HG03139 (cell line): ENCODE data around the gene NENF.

ENCODE experiments used
- ATAC-seq: cut with Tn5 transposase; IDR thresholded peaks from one replicate; pipeline ENCODE4 v1.9.1; 2021; ENCODE audit not compliant: unreplicated experiment

NENF gene

GRCh38 chr1:212430955-212431394 lies 1.7 kb upstream of the NENF start:
- ATAC-seq = no peak

- no peak for ATAC-seq
Measured at GRCh38 chr1:212431644-212432043, 1.1 kb upstream of the NENF start.

- no peak for ATAC-seq
Measured at GRCh38 chr1:212432272-212432660, 454 bp upstream of the NENF start.

- no peak for ATAC-seq
Measured at GRCh38 chr1:212433577-212434462, 1.1 kb downstream of the NENF start.

DNA sequence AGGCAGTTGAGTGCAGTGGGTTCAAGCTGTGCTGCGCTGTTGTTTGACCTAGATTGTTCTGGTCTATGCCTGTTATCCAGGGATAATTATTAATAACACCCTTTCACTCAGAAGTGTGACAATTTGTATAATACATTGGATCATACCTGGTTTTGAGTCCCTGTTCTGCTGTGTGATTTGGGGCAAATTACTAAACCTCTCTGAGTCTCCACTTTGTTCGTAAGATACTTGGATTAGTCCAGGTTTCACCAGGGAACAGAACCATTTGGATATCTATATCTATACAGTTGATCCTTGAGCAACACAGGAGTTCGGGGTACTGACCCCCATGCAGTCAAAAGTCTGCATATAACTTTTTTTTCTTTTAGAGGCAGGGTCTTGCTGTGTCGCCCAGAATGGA lies 2.3 kb downstream of the NENF start:
- ATAC-seq = no peak

GRCh38 chr1:212437179-212437798 lies 4.6 kb downstream of the NENF start:
- ATAC-seq = no peak

GRCh38 chr1:212438831-212439237 lies 6.1 kb downstream of the NENF start:
- ATAC-seq = no peak

GRCh38 chr1:212440419-212440818 lies 7.7 kb downstream of the NENF start:
- no peak for ATAC-seq

- no peak for ATAC-seq
Measured at GRCh38 chr1:212442408-212442807, 9.7 kb downstream of the NENF start.

DNA sequence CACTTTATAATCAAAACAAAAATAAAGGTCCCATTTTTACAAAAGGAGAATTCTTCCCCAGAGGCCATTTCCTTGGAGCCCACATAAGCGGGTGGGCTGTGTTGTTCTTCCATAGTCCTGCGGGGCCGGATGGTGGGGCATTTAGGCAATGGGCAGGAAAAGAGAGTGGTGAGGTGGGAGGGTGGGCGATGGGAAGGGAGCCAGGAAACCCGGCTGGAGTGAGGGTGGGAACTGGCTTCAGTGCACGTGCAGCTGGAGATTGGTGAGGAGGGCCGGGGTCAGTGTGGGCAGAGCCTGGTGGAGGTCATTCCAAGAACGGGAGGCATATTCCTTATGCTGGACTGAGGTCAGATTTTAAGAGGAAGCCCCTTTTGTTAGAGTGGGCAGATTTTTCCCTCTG lies 13.6 kb downstream of the NENF start:
- no peak for ATAC-seq

GRCh38 chr1:212447478-212447877 lies 14.8 kb downstream of the NENF start:
- no peak for ATAC-seq

DNA sequence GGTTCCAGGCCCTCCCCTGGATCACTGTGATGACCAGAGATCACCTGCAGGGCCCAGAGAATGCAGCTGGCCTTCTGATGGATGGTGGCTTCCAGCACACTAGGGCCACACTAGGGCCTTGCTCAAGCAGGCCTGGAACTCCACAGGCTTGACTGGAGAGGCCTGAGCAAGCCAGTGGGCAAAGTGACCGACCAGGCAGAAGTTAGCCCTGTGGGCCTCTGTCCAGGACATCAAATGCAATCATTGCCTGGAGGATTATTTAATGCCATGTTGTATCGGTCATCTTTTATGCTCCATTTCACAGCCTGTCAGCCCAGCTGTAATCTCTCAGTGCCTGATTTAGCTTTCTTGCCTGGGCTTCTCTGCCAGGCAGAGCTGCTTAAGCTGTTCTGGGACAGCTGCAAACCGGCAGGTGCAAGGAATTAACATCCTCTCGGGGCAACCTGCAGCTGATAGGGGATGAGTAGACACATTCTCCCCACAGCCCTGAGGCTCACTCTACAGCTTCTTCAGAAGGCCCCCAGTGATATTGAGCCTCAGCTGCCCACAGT lies 17.7 kb downstream of the NENF start:
- ATAC-seq = no peak

DNA sequence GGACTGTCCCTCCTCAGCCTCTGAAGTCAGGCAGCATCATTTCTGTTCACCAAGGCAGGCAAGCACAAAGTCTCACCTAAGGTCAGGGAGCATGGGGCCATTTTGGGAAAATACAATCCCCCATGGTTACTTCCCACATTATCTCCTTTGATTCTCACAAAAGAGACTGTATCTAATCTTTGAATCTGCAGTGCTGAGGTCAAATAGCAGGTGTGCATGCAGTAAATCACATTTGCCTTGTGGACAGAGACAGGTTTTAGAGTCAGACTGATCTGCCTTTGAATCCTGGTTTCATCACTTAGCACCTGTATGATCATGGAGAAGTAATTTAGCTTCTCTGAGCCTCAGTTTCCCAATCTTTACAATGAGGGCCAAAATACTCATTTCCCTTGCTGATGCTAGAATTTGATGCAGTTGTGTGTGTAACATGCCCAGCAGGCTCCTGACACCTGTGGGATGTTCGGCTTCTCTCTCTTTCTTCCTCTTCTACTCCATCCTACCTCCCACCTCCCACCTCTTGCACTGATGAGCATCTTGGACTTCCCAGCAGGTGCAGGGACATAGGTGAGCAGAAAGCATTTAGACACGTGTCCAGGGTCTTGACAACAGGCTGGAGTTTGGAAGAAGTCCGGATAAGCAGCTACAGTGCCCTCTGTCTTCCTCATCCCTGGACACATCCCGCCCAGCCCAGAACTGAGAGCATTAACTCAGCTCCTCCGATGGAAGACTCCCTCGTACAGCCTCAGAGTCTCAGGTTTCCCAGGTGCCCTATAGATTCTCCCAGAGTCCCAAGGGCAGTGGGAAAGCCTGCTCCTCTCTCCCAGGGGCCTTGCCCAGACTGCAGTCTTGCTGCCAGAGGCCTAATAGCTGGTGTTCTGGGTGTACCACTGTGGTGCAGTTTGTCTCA lies 18.9 kb downstream of the NENF start:
- no peak for ATAC-seq

- no peak for ATAC-seq
Measured at GRCh38 chr1:212452323-212453155, 19.8 kb downstream of the NENF start.

DNA sequence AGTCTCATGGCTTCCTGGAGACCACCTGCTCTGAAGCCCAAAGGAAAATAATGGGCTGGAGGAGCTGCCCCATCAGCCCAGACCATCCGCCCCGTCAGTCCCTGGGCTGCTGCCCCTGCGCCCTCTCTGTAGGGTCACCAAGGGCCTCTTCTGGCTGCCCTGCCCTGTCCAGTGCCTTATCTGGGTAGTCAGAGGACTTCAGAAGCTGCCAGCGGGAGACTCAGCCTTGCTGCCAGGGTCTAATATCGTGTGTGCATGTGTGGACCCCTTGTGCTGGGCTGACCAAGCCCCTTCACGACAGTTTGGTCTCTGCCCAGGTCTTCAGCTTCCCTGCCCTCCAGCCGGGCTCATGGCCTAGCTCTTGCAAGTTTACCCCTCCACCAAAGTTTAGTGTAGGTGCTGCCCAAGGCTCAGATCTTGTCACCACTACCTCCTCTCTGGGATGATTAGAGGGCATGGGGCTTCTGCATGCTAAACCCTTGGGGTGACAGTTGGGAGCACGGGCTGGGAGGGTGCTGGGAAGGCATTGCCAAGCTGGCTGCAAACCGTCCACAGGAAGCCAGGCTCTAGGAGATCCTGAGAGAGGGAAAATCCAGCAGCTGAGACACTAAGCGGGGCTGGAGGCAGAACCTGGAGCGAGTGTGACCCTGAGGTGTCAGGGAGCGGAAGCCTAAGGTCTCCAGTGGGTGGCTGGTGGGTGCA lies 20.6 kb downstream of the NENF start:
- ATAC-seq = no peak

DNA sequence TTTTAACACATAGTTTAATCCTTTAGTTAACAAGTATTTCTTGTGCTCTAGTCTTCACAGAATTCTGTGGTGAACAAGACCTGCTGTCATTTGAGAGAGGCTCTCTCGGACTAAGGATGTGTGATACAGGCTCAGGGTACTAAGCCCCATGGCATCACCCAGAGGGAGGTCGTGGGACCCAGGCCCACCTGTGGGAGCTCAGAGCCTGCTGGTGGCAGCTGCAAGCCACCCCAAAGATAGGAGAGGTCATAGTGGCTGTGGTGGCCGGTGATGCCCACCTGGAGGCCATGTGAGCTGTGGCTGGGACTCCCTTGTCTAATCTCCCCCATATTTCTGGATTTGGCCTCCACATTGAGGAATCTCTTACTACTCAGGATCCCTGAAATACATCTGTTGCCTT lies 22.0 kb downstream of the NENF start:
- ATAC-seq = no peak

DNA sequence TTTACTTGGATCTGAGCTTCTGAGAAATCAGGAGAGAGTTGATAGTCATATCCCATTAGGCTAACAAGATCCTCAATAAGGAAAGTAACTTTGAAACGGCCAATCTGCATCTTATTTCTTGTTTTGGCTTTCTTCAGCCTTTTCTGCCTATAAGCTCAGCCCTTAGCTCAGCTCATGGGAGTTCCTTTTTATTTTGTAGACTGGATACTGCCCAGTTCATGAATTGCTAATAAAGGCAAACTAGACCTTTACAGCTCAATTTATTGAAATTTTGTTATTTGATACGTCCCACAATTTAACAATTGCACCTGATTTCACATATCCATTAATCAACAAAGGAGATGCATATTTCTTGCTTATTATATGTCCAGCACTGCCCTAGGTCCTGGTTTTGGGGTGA lies 22.7 kb downstream of the NENF start:
- no peak for ATAC-seq

DNA sequence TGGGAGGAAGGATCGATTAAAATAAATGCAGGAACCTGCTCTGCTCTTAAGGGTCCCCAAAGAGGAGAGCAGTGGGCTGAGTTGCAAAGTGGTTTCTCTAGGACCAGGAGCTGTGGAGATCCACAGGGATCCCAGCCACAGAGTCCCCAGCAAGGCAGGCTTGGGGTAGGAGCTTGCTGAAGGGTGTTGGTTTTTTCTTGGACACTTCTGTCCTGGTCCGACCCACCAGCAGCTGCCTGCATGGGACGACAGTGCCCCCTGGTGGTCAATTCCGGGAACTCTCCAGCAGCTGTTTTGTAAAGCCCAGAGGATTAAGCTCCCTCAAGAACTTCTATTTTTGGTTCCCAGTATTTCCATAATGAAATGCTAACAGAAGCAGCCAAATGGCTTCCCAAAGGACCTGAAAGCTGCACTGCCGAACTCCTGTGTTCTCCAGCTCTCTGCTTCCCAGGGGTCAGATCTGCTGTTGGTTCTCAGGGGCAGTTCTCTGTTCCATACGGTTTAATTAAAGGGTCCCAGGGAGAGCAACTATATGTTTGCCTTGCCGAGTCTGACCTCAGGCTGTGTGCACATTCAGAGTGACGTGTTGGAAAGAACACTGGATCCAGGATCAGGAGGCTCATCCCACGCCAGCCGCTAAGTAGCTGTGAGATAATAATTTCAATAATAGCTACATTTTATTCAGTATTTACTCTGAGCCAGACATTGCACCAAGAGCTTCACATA lies 23.2 kb downstream of the NENF start:
- peak; percentile 66 for ATAC-seq

GRCh38 chr1:212457740-212458338 lies 25.1 kb downstream of the NENF start:
- no peak for ATAC-seq
